H1 (cell line): ENCODE data around the gene SOX1. TPM values are rescaled to one million over a fixed set of nuclear protein-coding genes. Genes with fewer than 3 reads are reported as not detected.

Source experiments
- PHF8 ChIP-seq: fragments of 200-600 bp; sonication (generic); conservative IDR thresholded peaks from 2 replicates; pipeline ENCODE4 v1.7.1; 2012; ENCODE audit warnings: low read depth, mild to moderate bottlenecking, inconsistent platforms, low read length, moderate library complexity
- POLR2A ChIP-seq, 2 experiments: IDR thresholded peaks; 1 replicate in 1 of 2; 2 replicates in 1 of 2; pipeline ENCODE4 v1.6.1; 2011; ENCODE audit warnings: low read depth in 2 of 2, low read length in 2 of 2, mild to moderate bottlenecking in 2 of 2; ENCODE audit errors: control extremely low read depth in 1 of 2
- SP2 ChIP-seq: IDR thresholded peaks from 2 replicates; pipeline ENCODE4 v1.6.1; 2012; ENCODE audit warnings: mild to moderate bottlenecking, low read length, inconsistent platforms
- polyA plus RNA-seq, 7 experiments: library from polyadenylated mRNA; depleted of rRNA in 3 of 7; stranded (reverse) in 5 of 7; unstranded in 2 of 7; fragments of >200 nt in 5 of 7; fragments of 200-250 nt in 2 of 7; gene quantifications; 1 replicate in 5 of 7; 2 replicates in 1 of 7; 4 replicates in 1 of 7; pipeline versions ENCODE4 v1.2.1 to v1.2.3, GENCODE V29; 2011 to 2013; ENCODE audit warnings: missing spikeins in 2 of 7, mixed read lengths in 2 of 7
- total RNA-seq: library from RNA; stranded (reverse); fragmentation: NEBNext Ultra II Directional; extraction: Animal tissue kit (Norgen Biotek cat#: 25700); gene quantifications from 2 replicates; pipeline ENCODE4 v1.2.1, GENCODE V29; 2021

Gene SOX1
- total and polyA plus RNA-seq, 2 of the 8 experiments (the other 6 are each of a cell fraction or from before 2014, with no cell fraction given), result 0.03 to 0.09 TPM

GRCh38 chr13:112119192-112120030 is 52.5 kb downstream of the SOX1 start (continued):
- TF ChIP-seq SP2, result no peak
- no peak for TF ChIP-seq POLR2A (IDR thresholded peaks at IDR 0.05; ENCODE audit: control extremely low read depth in 1 of 2, low read depth in 2 of 2, low read length in 2 of 2)
- no peak for TF ChIP-seq PHF8
